ENCODE measurements around the gene MMP1. TPM values are rescaled to one million over a fixed set of nuclear protein-coding genes. Genes with fewer than 3 reads are reported as not detected.

MMP1 gene
- total RNA-seq, 1 experiment from 2014 or later, result 15.7 TPM

Other genes starting within 250 kb of the MMP1 start
- gene MMP20, start 172.8 kb downstream of the MMP1 start, total RNA-seq (2022), result not detected in 2 replicates
- not detected in 2 replicates for gene MMP27, start 92.4 kb downstream of the MMP1 start, total RNA-seq (2022)
- not detected in 2 replicates for gene MMP8, start 73.2 kb downstream of the MMP1 start, total RNA-seq (2022)
- 0.16 and 1.1 TPM in 2 replicates for gene MMP10, start 17.5 kb downstream of the MMP1 start, total RNA-seq (2022)
- 0.42 TPM in 1 of 2 replicates, not detected in the other for gene MMP3, start 45.4 kb upstream of the MMP1 start, total RNA-seq (2022)
- gene MMP12, start 76.8 kb upstream of the MMP1 start, total RNA-seq (2022), result not detected in 2 replicates
- not detected in 2 replicates for gene MMP13, start 157.6 kb upstream of the MMP1 start, total RNA-seq (2022)